ENCODE results near the gene DZANK1. TPM values are rescaled to one million over a fixed set of nuclear protein-coding genes. Genes with fewer than 3 reads are reported as not detected.

Gene DZANK1
- total and polyA plus RNA-seq, 2 of the 8 experiments (the other 6 are each of a cell fraction or from before 2014, with no cell fraction given) = 8.0 to 9.9 TPM

DNA sequence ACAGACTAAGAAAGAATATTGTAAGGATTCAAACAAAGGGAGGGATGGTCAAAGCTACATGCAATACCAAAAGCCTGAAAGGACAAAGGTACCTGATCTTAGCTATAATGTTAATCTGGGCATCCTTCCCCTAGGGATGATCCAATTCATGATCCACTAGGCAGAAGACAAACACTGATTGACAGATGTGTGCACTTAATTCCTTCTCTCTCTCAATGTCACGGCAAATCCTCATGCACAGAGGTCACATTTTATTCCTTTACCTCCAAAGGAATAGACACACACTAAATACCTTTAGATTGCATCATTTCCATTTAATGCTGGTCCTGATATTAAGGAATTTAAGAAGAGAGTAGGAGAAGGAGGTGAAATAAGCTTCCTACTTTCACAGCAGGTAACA lies 105.2 kb downstream of the DZANK1 start:
- Histone ChIP-seq H3K79me2 (ENCODE audit: control insufficient read depth in 1 of 2, insufficient read depth in 2 of 2, low read length in 2 of 2) (no peaks in the 10 kb centered on the region), H4K5ac (ENCODE audit: insufficient read length, low read depth, low read length) (no peak overlapping the region), H3K27ac (ENCODE audit: low read depth, low read length) (no peak overlapping the region), H2BK5ac (ENCODE audit: low read depth, low read length) (no peak overlapping the region), H3K9me3 (ENCODE audit: insufficient read depth in 2 of 2, low read depth in 1 of 2, low read length in 1 of 2) (no peaks in the 10 kb centered on the region), H3K4me1 (replicated peaks in 1 of 4; ENCODE audit: control insufficient read depth in 3 of 4, insufficient read depth in 4 of 4, low read length in 3 of 4) (no peaks in the 10 kb centered on the region), H2AK5ac (ENCODE audit: low read depth, low read length) (no peak overlapping the region), H2BK120ac (replicated peaks; ENCODE audit: low read depth, low read length) (no peak overlapping the region), H2BK15ac (ENCODE audit: low read length) (no peak overlapping the region), H4K91ac (replicated peaks; ENCODE audit: insufficient read length, low read length) (no peak overlapping the region), H3K4me2 (ENCODE audit: insufficient read depth in 1 of 2, low read depth in 2 of 2, low read length in 2 of 2) (no peak overlapping the region), H3K23me2 (ENCODE audit: low read depth, low read length) (no peaks in the 10 kb centered on the region), H3K4ac (replicated peaks; ENCODE audit: insufficient read length, low read depth, low read length) (no peak overlapping the region), H3K14ac (ENCODE audit: insufficient read length) (no peak overlapping the region), H4K8ac (ENCODE audit: extremely low read depth, insufficient read depth, low read length) (no peak overlapping the region), H3K36me3 (ENCODE audit: control insufficient read depth in 2 of 4, insufficient read depth in 4 of 4, low read length in 3 of 4) (no peaks in the 10 kb centered on the region), H4K20me1 (replicated peaks in 1 of 2; ENCODE audit: control insufficient read depth in 1 of 2, insufficient read depth in 2 of 2, low read length in 2 of 2) (no peaks in the 10 kb centered on the region), H2BK12ac (ENCODE audit: low read depth, low read length) (no peak overlapping the region), H3K56ac (replicated peaks; ENCODE audit: insufficient read length, low read depth, low read length) (no peak overlapping the region), H3K79me1 (ENCODE audit: low read depth, low read length) (no peaks in the 10 kb centered on the region), H3K18ac (ENCODE audit: extremely low read depth, low read length) (no peak overlapping the region), H2BK20ac (ENCODE audit: low read length) (no peak overlapping the region), H3K9ac (replicated peaks in 1 of 4; ENCODE audit: extremely low read depth in 1 of 4, low read depth in 3 of 4, low read length in 3 of 4) (no peak overlapping the region), H3K4me3 (ENCODE audit: extremely low read depth in 1 of 4, insufficient read depth in 2 of 4, low read depth in 3 of 4, low read length in 4 of 4) (no peak overlapping the region), H3K23ac (ENCODE audit: insufficient read length) (no peak overlapping the region), H3K27me3 (replicated peaks in 1 of 4; ENCODE audit: control insufficient read depth in 3 of 4, extremely low read depth in 1 of 4, insufficient read depth in 3 of 4, low read length in 3 of 4) (no peaks in the 10 kb centered on the region), H2AFZ (ENCODE audit: low read length) (no peak overlapping the region)
- FAIRE-seq = no peak
- POLR2A ChIA-PET (ENCODE audit: partially characterized antibody) = no interaction called here
- 100% methylated on average over 1 of the region's 1 CpG; no CpG with 5 or more reads in 1 of the 2 experiments for WGBS, 2 experiments (ENCODE audit: extremely low coverage in 1 of 2, insufficient coverage in 1 of 2, insufficient read length in 1 of 2, insufficient replicate concordance in 2 of 2, low coverage in 1 of 2, low lambda C conversion rate in 2 of 2, missing lambda C conversion rate in 1 of 2)
- DNase-seq (ENCODE audit: low read depth in 1 of 2, low spot score in 2 of 2) = no peak
- CTCF ChIA-PET (ENCODE audit: partially characterized antibody) = no interaction called here
- no peak for TF ChIP-seq HDAC2 (IDR thresholded peaks at IDR 0.05; ENCODE audit: borderline replicate concordance in 1 of 2, low read depth in 2 of 2, low read length in 2 of 2)
- no peak for TF ChIP-seq CBX8 (IDR thresholded peaks at IDR 0.05; ENCODE audit: borderline replicate concordance, low read depth, low read length)
- TF ChIP-seq TBP (IDR thresholded peaks at IDR 0.05; ENCODE audit: low read depth, low read length) = no peak
- no peak for TF ChIP-seq BRCA1 (IDR thresholded peaks at IDR 0.05; ENCODE audit: low read depth, low read length)
- TF ChIP-seq RXRA (IDR thresholded peaks at IDR 0.05; ENCODE audit: insufficient read depth, low read depth, low read length) = no peak
- TF ChIP-seq EGR1 (IDR thresholded peaks at IDR 0.05; ENCODE audit: borderline replicate concordance, low read depth, low read length) = no peak
- no peak for TF ChIP-seq CTBP2 (IDR thresholded peaks at IDR 0.05; ENCODE audit: borderline replicate concordance, insufficient read depth, insufficient read length, low read length)
- TF ChIP-seq, protein P1, sequence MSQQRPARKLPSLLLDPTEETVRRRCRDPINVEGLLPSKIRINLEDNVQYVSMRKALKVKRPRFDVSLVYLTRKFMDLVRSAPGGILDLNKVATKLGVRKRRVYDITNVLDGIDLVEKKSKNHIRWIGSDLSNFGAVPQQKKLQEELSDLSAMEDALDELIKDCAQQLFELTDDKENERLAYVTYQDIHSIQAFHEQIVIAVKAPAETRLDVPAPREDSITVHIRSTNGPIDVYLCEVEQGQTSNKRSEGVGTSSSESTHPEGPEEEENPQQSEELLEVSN (IDR thresholded peaks at IDR 0.05) = no peak
- no peak for TF ChIP-seq MAFK (IDR thresholded peaks at IDR 0.05; ENCODE audit: low read depth, low read length)
- TF ChIP-seq, protein P2, sequence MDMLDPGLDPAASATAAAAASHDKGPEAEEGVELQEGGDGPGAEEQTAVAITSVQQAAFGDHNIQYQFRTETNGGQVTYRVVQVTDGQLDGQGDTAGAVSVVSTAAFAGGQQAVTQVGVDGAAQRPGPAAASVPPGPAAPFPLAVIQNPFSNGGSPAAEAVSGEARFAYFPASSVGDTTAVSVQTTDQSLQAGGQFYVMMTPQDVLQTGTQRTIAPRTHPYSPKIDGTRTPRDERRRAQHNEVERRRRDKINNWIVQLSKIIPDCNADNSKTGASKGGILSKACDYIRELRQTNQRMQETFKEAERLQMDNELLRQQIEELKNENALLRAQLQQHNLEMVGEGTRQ (IDR thresholded peaks at IDR 0.05; ENCODE audit: low read length) = no peak
- TF ChIP-seq GTF2F1 (IDR thresholded peaks at IDR 0.05; ENCODE audit: borderline replicate concordance, low read depth, low read length) = no peak
- no peak for TF ChIP-seq RFX5 (IDR thresholded peaks at IDR 0.05; ENCODE audit: borderline replicate concordance, low read depth, low read length)
- no peak for TF ChIP-seq GABPA (IDR thresholded peaks at IDR 0.05; ENCODE audit: borderline replicate concordance, insufficient read depth, low read length)
